HG02840 (cell line): Measurements from ENCODE around the gene FOXC1.

Source experiments
- ATAC-seq: cut with Tn5 transposase; IDR thresholded peaks from one replicate; pipeline ENCODE4 v1.9.1; 2021; ENCODE audit warnings: mild to moderate bottlenecking, moderate library complexity, moderate number of reproducible peaks; ENCODE audit not compliant: unreplicated experiment, low FRiP score

FOXC1 gene

GRCh38 chr6:1609648-1610496 lies at the start of gene FOXC1:
Gene FOXC1, plus strand, starts transcription at chr6:1609915. Its CDS starts 531 bp downstream, at chr6:1610446.
- ATAC-seq: peak; percentile 52

- ATAC-seq: no peak
These were observed 49.2 kb upstream of the FOXC1 start for GRCh38 chr6:1560281-1561058.

- no peak for ATAC-seq
These were observed 48.4 kb upstream of the FOXC1 start for GRCh38 chr6:1561355-1561754.

- no peak for ATAC-seq
These were observed 47.4 kb upstream of the FOXC1 start for GRCh38 chr6:1562171-1562955.

DNA sequence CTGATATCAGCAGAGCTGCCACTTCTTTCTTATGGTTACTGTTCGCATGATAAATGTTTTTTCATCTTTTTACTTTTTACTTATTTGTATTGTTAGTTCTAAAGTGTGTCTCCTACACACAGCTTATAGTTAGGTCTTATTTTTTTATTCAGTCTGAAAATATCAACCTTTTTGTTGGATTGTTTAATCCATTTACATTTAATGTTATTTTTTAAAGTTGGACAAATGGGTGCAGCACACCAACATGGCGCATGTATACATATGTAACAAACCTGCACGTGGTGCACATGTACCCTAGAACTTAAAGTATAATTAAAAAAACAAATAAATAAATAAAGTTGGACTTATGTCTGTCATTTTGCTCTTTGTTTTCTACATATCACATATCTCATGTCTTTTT lies 40.3 kb upstream of the FOXC1 start:
- no peak for ATAC-seq

- no peak for ATAC-seq
These were observed 38.9 kb upstream of the FOXC1 start for GRCh38 chr6:1570848-1571247.

GRCh38 chr6:1572892-1573291 lies 36.8 kb upstream of the FOXC1 start:
- no peak for ATAC-seq

DNA sequence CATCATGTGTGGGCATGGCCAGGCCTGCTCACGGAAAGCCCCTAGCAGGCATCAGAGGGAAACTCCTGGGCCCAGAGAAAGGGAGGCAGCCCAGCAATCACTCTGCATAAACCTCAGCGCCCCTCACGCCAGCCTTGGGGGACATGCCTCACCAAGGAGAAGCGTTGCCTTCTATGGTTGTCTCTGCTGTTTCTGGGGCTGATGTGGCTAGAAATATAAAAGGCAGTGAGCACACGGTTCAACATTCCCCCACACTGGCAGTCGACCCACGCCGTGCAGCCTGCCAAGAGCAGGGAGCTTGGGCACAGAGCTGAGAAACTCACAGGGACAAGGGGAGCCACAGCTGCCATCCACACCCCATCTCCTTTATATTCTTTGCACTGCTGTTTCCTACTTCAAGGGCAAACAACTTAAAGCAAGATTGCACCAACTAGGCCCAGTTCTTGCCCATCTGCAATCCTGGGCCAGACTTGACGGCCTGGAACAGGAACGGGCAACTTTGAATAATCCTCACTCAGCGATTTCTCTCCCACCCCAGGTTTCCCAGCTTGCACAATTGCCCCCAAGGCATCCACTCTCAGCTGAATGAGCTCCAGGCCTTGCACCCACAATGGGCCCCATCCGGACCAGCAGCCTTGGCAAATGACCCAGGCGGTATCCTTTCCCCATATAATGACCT lies 35.5 kb upstream of the FOXC1 start:
- ATAC-seq: no peak

DNA sequence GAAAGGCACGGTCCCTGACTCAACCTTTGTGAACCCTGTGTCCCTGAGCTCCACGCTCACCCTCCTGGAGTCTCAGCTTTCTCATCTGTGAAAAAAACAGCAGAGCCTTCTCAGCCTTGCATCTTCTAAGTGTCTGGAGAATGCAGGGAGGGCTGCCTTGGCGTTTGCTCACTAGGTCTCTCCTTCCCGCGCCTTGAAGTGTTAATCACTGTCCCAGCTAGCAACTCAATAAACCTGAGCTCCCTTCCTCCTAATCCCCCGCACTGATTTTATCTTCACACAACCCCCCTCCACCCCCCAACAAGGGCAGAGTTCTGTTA lies 34.9 kb upstream of the FOXC1 start:
- ATAC-seq: no peak

DNA sequence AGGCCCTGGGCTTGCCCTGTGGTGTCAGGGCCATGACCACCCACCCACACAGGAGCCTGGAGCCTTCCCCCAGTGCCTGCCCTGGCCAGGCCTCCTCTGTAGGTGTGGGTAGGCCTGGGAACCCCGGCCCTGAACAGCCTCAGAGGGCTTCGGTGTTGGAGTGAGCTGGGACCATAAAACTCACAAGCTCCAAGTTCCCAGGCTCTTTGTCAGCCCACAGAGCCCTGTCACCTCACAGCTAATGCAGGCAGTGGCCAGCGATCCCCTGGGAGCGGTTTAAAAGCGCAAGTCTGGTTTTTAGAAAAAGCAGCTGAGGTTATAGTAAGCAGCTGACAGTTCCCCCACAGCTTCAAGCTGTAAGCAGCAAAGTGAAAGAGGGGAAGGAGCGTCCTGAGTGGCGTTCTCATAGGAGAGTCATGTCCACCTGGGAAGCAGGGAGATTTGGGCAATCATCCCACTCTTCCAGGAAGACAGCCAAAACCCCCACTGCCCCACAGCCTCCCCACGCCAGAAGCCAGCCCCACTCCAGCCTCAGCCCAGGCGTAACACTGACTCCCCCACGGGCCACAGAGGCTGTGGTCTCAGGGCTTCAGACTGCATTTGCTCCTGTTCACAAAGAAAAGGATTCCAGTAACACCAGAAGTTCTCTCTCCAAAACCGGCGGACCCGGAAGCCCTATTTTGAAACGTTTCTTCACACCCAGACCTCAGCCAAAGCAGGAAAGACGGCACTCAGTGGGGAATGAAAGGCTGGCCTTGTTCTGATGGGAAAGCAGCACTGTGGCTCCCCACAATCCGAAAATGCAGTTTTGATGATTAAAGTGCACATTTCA lies 34.3 kb upstream of the FOXC1 start:
- no peak for ATAC-seq

DNA sequence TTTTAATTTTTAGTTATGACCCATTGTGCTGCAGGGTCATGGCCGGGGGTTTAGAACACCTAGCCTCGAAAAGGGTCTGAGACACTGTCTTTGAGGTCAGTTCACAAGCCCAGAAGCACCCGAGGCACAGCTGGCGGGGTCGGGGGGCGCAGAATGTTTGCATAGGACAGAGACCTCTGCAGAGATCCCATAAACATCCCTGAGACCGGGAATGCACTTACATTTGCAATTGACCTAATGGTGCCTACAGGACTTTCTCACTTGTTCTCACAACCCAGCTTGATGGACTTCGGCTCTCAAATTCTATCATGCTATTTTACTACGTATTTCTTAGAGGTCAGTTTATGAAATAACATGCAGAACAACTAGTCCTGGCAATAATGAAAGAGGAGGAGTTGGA lies 33.5 kb upstream of the FOXC1 start:
- no peak for ATAC-seq

DNA sequence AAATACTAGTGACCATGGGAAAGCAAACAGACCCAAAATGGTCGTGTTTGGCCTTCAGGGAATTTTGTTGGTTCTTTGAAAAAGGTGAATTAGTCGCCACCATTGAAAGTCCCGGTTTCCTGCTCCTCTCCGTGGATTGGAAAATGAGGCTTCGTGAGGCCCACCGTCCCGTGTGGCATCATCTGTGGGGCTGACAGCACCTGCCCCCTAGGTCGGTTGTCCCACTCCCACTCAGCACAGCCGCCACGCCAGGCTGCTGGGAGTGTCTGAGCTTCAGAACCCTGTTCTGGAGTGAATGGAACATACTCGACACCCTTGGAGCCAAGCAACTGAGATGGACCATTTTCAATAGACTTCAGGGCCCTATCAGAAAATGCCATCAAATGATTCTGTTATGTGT lies 33.0 kb upstream of the FOXC1 start:
- ATAC-seq: no peak

DNA sequence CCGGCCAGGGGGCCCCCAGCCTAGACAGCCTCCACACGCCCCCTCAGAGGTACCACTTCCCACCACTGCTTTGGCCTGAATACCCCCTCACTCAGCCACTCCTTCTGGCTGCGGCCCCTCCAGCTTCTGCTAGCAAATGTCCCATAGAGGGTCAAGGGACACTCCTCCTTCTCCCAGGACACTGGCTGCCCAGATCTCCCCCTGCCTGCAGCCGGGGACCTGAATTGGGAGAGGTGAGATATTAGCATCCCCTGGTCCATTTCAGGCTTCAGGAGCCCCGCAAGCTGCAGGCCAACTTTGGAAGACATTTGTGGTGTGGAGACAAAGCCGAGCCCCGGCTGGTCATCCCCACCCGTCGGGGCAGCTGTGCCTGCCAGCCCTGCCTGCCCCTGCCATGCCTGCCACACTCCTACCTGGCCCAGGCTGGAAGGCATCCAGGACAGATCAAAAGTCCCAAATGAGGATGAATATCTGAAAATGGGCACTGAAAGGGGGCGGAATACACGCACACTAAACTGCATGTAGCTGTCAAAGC lies 32.5 kb upstream of the FOXC1 start:
- no peak for ATAC-seq

- ATAC-seq: no peak
These were observed 31.6 kb upstream of the FOXC1 start for GRCh38 chr6:1577896-1578745.

- no peak for ATAC-seq
These were observed 30.6 kb upstream of the FOXC1 start for GRCh38 chr6:1579096-1579495.

- ATAC-seq: no peak
These were observed 29.6 kb upstream of the FOXC1 start for GRCh38 chr6:1580109-1580508.

GRCh38 chr6:1580585-1580984 lies 29.1 kb upstream of the FOXC1 start:
- ATAC-seq: no peak

DNA sequence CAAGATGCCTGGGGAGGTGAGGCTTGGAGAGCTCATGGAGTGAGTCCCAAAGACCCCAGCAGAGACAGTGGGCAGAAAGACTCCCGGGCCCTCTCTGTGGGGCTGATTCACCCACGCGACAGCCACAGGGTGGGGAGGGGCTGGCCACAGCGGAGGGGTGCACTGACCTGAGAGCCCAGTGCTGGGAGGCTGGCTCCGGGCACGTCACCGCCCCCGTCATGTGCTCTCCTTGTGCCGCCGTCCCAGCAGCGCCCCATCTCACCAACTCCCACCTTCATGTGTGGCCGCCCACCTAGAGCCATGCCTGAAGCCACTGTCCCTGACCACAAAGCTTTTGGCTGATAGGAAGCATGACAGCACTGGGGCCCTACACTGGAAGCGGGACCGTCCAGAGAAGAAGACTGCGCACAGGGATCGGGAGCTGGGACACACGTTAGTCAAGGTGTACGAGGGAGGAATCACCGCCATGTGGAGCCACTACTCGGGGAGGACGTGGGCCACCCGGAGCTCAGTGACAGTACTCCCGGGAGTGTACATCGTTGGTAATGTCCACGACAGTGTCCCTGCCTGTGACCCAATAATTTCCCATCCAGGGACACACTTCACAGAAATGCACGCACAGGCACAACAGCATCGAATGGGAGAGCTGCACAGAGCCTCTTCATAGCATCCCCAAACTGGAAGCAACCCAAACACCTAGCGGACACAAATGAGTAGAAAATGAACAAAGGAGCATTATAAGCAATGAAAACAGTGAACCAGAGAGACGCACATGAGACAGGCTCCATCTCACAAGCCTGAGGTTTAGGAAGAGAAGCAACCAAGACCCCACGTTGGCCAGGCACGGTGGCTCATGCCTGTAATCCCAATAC lies 28.4 kb upstream of the FOXC1 start:
- no peak for ATAC-seq
